T47D (cell line): Measurements from ENCODE around the gene RETREG3.
A peak's percentile ranks its signal among the peaks of the same experiment; 100 is the strongest.

Experiments used
- DNase-seq, 2 experiments: peaks; one replicate each; pipeline versions ENCODE4 v3.0.0 to v3.0.0-alpha.2; 2011 to 2012; ENCODE audit warnings: low read depth in 1 of 2, low spot score in 1 of 2
- JUND ChIP-seq: IDR thresholded peaks from 2 replicates; pipeline ENCODE4 v1.6.1; 2012; ENCODE audit warnings: low read depth
- in situ Hi-C: cut with HindIII; loops from 2 replicates; pipeline ENCODE4 v1.10.0; 2016; ENCODE audit warnings: low sequenced_read_pairs, low pct_unique_long_range_greater_than_20kb

Gene RETREG3

DNA sequence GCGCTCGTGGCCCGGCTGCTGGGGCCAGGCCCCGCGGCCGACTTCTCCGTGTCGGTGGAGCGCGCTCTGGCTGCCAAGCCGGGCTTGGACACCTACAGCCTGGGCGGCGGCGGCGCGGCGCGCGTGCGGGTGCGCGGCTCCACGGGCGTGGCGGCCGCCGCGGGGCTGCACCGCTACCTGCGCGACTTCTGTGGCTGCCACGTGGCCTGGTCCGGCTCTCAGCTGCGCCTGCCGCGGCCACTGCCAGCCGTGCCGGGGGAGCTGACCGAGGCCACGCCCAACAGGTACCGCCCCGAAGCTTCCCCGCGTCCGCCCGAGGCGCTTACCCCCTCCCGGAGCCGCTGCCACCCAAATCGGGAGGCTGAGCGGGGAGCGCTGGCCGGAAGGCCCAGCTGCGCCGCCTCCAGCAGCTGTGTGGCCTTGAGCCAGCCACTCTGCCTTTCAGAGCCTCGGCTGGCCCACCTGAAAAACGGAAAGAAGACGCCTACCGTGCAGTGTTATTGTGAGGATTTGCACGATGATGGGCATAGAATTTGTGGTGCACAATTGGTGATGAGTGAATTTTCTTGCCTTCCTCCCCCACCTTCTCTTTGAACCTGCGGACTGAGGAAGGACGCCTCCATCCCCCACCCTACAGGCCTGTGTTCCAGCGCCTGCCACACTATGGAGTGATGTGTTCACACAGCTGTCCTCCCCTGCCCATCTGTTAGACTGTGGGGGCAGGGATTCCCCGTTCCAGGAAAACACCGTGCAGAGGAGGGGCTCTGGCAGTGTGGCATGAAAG, 72.6 kb downstream of the RETREG3 start:
- no peak for TF ChIP-seq JUND
- in situ Hi-C loops = no loop called here
- peak; percentile 88 to 96 for DNase-seq

DNA sequence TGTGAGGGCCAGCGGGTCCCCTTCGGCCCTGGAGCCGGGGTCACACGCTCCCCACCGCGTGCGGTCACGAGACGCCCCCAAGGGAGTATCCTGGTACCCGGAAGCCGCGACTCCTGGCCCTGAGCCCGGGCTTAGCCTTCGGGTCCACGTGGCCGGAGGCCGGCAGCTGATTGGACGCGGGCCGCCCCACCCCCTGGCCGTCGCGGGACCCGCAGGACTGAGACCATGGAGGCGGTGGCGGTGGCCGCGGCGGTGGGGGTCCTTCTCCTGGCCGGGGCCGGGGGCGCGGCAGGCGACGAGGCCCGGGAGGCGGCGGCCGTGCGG, 73.2 kb downstream of the RETREG3 start, which contains the start of gene NAGLU:
TSS of gene NAGLU (plus strand) at position 194 of the 324 bp plus-strand sequence. CDS start at position 226, 32 bp downstream.
- no peak for TF ChIP-seq JUND
- in situ Hi-C loops = no loop called here
- peak; percentile 94 to 99 for DNase-seq

DNA sequence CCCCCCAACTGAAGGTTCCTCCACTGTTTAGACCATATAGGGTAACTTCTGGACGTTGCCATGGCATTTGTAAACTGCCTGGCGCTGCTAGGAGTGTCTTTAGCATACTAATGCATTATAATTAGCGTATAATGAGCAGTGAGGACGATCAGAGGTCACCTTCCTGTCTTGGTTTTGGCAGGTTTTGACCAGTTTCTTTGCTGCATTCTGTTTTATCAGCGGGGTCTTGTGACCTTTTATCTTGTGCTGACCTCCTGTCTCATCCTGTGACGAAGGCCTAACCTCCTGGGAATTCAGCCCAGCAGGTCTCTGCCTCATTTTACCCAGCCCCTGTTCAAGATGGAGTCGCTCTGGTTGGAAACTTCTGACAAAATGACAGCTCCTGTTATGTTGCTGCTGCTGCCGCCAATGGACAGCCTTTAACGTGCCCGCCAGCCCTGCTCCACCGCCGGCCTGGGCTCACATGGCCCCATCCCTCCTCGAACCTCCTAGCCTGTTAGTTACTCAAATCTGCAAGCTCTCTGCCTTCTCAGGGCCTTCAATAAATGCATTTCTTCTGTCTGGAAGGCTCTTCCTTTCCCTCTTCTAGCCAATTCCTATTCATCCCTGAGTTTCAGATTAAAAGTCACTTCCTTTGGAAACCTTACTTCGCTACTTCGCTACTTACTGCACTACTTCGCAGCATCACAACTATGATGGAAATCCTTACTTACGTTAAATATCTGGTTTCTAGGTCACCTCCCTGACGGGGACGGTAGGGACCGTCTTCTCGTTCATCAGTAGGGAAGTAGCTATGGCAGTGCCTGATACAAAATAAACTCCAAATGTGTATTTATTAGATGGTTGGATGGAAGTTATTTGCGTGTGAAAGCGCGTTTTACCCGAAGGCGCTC, 73.8 kb downstream of the RETREG3 start:
- in situ Hi-C loops = no loop called here
- TF ChIP-seq JUND = no peak
- DNase-seq = no peak

DNA sequence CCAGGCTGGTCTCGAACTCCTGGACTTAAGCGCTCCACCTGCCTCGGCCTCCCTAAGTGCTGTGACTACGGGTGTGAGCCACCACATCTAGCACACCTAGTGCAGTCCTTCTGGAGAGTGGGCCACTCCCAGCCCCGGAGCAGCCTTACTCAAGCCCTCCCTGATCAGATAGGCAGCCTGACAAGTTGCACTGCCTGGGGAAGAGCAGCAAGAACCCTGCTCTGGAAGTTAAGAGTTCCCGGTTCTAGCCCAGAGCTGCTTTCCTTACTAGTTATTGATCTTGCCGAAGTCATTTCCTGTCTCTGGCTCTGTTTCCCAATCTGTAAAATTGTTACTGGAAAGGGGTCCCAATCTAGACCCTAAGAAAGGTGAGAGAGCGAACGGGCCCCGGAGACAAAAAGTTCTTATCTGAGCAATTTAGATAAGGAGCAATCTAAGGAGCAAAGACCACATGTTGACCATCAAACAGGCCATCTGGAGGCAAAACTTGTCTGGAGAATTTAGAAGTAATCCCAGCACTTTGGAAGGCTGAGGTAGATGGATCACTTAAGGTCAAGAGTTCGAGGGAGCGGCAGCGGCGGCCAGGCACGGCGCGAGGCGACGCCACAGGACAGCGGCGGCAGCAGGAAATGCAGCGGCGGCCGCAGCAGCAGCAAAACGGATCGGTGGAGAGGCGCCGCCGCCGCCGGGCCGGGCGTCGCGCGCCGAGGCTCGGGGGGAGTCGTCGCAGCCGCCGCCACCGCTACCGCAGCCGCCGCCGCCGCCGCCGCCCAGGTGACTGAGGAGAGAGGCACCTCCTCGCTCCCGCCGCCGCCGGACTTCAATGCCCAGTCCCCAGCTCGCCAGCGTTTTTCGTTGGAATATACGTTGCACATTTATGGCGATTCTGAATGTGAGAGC, 77.5 kb downstream of the RETREG3 start:
- in situ Hi-C loops = no loop called here
- no peak for TF ChIP-seq JUND
- peak in 1 of 2 experiments; percentile 79 for DNase-seq

DNA sequence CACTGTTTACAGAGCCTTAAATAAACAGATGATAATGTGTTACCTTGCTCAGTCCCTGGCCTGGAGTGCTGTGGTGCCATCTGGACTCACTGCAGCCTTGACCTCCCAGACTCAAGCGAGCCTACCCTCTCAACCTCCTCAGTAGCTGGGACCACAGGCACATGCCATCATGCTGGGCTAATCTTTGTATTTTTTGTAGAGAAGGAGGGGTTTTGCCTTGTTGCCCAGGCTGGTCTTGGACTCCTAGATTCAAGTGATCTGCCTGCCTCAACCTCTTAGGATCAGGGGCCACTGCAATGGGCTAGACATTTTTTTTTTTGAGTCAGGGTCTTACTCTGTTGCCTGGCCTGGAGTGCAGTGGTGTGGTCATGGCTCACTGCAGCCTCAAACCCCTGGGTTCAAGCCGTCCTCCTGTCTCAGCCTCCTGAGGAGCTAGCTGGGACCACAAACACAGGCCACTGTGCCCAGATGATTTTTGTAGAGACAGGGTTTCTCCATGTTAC, 78.2 kb downstream of the RETREG3 start:
- no peak for TF ChIP-seq JUND
- DNase-seq = no peak
- in situ Hi-C loops = no loop called here
